Neuron (in vitro differentiated cells): ENCODE data around the gene ARHGEF18.
"Not testable (repeated sequence)": the region's sequence is repeated elsewhere in the genome, so short reads cannot be mapped to it uniquely, and the experiment has no call there.

Experiments
- H2AFZ ChIP-seq: one replicate; pipeline ENCODE4 v1.6.1; 2013; ENCODE audit warnings: low read depth, mild to moderate bottlenecking, inconsistent platforms, low read length, moderate library complexity
- H3K27me3 ChIP-seq: one replicate; pipeline ENCODE4 v1.6.1; 2013; ENCODE audit warnings: low read length; ENCODE audit not compliant: insufficient read depth
- H3K36me3 ChIP-seq: one replicate; pipeline ENCODE4 v1.6.1; 2013; ENCODE audit warnings: low read length; ENCODE audit not compliant: insufficient read depth
- H3K4me1 ChIP-seq: one replicate; pipeline ENCODE4 v1.6.1; 2013; ENCODE audit warnings: low read length; ENCODE audit not compliant: insufficient read depth
- H3K4me3 ChIP-seq: 2 replicates; pipeline ENCODE4 v1.5.1; 2013; ENCODE audit warnings: mild to moderate bottlenecking, low read length, moderate library complexity
- H3K9me3 ChIP-seq: one replicate; pipeline ENCODE4 v1.6.1; 2013; ENCODE audit warnings: low read length

ARHGEF18 gene

GRCh38 chr19:7333198-7334118 lies 15.3 kb upstream of the ARHGEF18 start:
- Histone ChIP-seq H3K9me3 (no peaks in the 10 kb centered on the region), H3K4me1 (no peaks in the 10 kb centered on the region), H3K36me3 (no peaks in the 10 kb centered on the region), H3K27me3 (no peaks in the 10 kb centered on the region), H3K4me3 (no peak overlapping the region), H2AFZ (no peak overlapping the region)

DNA sequence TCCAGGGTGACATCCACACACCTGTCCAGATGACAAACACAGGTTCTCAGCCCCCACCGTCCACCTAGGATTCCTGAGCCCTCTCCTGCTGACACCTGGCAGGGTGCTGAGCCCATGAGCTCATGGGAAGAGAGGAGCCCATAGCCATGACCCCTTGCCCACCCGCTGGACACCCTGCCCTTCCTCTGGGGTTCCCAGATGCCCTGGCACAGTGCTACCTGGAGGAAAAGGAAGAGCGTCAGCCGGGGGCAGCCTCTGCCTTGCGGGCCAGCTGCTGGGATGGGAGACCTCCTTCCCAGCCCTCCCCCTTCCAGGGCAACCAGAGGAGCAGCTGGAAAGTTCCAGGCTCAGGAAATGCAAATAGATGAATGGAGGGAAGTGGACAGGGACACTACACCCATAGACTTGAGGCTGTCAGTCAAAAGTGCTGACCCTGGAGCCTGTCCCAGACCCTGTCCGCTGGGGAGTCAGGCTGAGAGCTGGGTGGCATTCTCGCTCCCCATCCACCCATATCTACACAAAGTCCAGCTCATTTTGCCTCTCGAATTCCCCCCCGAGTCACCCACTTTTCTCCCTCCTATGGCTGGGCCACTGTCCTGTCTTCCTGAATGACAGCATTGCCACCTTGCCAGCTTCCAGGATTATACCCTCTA lies 12.3 kb upstream of the ARHGEF18 start:
- Histone ChIP-seq H3K36me3 (no peaks in the 10 kb centered on the region), H3K4me3 (no peak overlapping the region), H2AFZ (no peak overlapping the region), H3K4me1 (no peaks in the 10 kb centered on the region), H3K9me3 (no peaks in the 10 kb centered on the region), H3K27me3 (no peaks in the 10 kb centered on the region)

DNA sequence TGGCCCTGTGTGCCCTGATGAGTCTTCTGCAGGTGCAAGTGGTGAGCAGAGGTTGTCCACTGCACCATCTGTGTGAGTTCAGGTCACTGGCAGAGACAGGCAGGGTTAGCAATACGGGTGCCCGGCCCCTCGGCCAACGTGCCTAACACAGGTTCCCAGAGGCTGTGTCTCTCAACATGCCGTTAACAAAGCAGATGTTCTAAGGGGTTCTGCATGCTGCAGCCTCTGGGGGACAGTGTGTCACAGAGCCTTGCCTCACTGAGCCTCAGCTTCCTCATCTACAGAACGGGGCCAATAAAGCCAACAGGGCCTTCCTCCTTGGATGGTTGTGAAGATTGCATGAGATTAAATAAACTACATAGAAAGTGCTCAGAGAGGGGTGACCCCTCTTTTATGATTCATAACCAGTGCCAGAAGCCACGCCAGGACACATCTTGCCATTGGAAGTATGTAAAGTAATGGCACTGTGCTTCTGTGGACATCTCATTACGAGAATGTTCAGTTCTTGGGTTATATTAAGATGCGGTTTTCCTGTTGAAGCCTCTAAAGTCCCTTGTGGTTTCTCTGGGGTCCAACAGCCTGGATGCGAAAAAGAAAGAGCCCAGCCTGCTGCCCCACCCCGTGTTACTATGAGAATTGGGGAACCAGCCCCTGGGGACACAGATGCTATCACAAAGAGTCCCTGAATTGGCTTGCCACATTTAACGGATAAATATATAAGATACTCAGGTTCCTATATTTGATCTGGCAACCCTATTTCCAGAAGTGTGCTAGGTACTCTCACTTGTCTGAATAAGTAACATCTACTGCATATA lies 11.2 kb upstream of the ARHGEF18 start:
- Histone ChIP-seq H3K4me1 (no peaks in the 10 kb centered on the region), H2AFZ (no peak overlapping the region), H3K4me3 (no peak overlapping the region), H3K9me3 (no peaks in the 10 kb centered on the region), H3K27me3 (no peaks in the 10 kb centered on the region), H3K36me3 (no peaks in the 10 kb centered on the region)

DNA sequence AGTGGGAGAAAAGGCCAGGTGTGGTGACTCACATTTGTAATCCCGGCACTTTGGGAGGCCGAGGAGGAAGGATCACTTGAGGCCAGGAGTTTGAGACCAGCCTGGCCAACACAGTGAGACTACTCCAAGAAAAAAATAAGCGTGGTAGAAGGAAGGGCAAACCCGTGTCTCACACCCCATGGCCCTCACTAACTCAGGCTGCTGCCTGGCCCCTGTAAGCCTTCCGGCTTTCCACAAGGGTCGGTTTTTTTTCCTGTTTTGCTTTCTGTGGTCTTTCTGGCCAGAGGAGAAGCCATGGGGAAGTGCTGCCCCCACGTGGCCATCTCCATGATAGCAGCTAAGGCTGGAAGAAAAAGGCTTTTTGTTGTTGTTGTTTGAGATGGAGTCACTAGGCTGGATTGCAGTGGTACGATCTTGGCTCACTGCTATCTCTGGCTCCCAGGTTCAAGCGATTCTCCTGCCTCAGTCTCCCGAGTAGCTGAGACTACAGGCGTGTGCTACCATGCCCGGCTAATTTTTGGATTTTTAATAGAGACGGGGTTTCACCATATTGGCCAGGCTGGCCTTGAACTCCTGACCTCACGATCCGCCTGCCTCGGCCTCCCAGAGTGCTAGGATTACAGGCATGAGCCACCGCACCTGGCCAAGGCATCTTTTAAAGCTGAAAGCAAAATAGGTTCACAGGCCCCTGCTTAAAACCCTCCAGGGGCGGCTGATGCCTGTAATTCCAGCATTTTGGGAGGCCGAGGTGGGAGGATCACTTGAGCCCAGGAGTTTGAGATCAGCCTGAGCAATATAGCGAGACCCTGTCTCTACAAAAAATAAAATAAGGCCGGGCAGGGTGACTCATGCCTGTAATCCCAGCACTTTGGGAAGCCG lies 7.5 kb upstream of the ARHGEF18 start:
- no peaks in the 10 kb centered on the region for H3K4me1 ChIP-seq
- no peaks in the 10 kb centered on the region for H3K27me3 ChIP-seq
- no peaks in the 10 kb centered on the region for H3K36me3 ChIP-seq
- no peak overlapping the region for H3K4me3 ChIP-seq
- H3K9me3 ChIP-seq, result no peaks in the 10 kb centered on the region
- no peak overlapping the region for H2AFZ ChIP-seq

DNA sequence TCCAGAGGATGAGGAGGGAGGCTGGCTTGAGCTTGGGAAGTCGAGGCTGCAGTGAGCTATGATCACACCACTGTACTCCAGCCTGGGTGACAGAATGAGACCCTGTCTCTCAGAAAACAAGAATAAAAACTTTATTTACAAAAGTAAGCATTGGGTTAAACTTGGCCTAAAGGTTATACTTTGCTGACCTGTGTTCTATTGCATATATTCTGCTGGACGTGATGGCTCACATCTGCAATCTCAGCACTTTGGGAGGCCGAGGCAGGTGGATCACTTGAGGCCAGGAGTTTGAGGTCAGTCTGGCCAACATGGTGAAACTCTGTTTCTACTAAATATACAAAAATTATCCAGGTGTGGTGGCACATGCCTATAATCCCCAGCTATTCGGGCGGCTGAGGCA lies 6.6 kb upstream of the ARHGEF18 start:
- no peaks in the 10 kb centered on the region for H3K27me3 ChIP-seq
- H3K36me3 ChIP-seq, result no peaks in the 10 kb centered on the region
- no peaks in the 10 kb centered on the region for H3K9me3 ChIP-seq
- H3K4me1 ChIP-seq, result no peaks in the 10 kb centered on the region
- H2AFZ ChIP-seq, result no peak overlapping the region
- no peak overlapping the region for H3K4me3 ChIP-seq

DNA sequence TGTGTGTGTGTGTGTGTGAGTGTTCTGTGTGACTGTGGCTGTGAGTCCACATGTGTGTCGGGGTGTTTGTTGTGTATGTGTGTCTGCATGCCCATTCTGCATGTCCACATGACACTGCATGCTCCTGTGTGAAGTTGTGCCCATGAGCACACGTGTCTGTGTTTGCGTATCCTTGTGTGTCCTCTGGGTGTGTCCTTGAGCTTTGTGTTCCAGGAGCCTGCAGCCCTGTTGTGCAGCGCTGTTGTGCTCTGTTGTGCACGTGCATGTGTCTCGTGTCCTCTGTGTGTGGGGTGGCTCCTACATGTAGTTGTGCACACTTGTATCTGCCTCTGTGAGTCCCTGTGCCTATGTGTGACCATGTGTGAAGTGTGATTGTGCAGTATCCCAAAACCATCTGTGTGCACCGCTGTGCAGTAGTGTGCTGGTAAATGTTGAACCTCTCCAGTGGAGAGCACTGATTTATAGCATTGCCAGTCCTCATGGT lies 2.2 kb upstream of the ARHGEF18 start:
- H3K36me3 ChIP-seq, result no peaks in the 10 kb centered on the region
- H3K4me3 ChIP-seq, result no peak overlapping the region
- H3K27me3 ChIP-seq, result no peaks in the 10 kb centered on the region
- no peak overlapping the region for H2AFZ ChIP-seq
- no peaks in the 10 kb centered on the region for H3K9me3 ChIP-seq
- no peaks in the 10 kb centered on the region for H3K4me1 ChIP-seq

- H3K4me3 ChIP-seq, H3K4me1 ChIP-seq, H3K27me3 ChIP-seq, H2AFZ ChIP-seq, H3K9me3 ChIP-seq, H3K36me3 ChIP-seq: not testable (repeated sequence)
Measured at GRCh38 chr19:7346997-7347396, 1.7 kb upstream of the ARHGEF18 start.

- no peak overlapping the region for H3K4me3 ChIP-seq
- H3K36me3 ChIP-seq, result no peaks in the 10 kb centered on the region
- H2AFZ ChIP-seq, result no peak overlapping the region
- H3K27me3 ChIP-seq, result no peaks in the 10 kb centered on the region
- H3K4me1 ChIP-seq, result no peaks in the 10 kb centered on the region
- peaks cover 3% of the 10 kb centered on the region for H3K9me3 ChIP-seq
Measured at GRCh38 chr19:7349231-7349591, 474 bp downstream of the ARHGEF18 start.

DNA sequence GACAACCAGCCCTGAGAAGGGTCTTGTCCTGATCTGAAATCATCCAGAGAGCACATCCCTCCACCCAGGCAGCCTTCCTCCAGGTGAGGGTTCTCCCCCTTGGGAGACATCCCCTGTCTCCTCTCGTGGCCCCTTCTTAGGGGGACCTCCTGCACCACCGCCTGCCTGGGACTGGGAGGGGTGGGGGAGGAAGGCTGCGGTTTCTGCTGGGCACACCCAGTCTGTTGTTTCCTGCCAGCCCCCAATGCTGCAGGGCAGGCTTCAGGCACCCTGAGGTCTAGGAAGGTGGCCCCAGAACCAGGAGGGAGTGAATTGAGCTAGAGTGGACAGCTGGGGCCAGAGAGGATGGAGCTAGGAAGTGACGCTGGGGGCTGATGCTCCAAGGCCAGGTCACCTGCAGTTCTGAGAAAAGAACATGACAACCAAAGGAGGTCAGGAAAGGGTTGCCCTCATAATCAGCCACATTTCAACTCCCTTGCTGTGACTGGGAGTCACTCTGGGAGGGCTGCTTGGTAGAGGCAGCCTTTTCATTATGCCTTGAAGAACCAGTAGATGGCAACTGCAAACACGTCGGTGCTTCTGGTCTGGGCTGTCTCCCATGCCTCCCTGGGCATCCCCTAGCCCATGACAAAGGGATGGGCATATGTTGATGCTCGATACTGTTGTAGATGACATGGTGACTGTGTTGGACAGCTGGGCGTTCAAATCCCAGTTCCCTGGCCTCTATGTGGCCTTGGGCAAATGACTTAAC lies 1.4 kb downstream of the ARHGEF18 start:
- Histone ChIP-seq H3K4me1 (no peaks in the 10 kb centered on the region), H2AFZ (no peak overlapping the region), H3K27me3 (no peaks in the 10 kb centered on the region), H3K4me3 (no peak overlapping the region), H3K36me3 (no peaks in the 10 kb centered on the region), H3K9me3 (peaks cover 3% of the 10 kb centered on the region)

- Histone ChIP-seq H3K27me3 (no peaks in the 10 kb centered on the region), H3K36me3 (no peaks in the 10 kb centered on the region), H3K9me3 (peaks cover 3% of the 10 kb centered on the region), H3K4me1 (no peaks in the 10 kb centered on the region), H3K4me3 (no peak overlapping the region), H2AFZ (no peak overlapping the region)
Measured at GRCh38 chr19:7351861-7352260, 3.1 kb downstream of the ARHGEF18 start.

DNA sequence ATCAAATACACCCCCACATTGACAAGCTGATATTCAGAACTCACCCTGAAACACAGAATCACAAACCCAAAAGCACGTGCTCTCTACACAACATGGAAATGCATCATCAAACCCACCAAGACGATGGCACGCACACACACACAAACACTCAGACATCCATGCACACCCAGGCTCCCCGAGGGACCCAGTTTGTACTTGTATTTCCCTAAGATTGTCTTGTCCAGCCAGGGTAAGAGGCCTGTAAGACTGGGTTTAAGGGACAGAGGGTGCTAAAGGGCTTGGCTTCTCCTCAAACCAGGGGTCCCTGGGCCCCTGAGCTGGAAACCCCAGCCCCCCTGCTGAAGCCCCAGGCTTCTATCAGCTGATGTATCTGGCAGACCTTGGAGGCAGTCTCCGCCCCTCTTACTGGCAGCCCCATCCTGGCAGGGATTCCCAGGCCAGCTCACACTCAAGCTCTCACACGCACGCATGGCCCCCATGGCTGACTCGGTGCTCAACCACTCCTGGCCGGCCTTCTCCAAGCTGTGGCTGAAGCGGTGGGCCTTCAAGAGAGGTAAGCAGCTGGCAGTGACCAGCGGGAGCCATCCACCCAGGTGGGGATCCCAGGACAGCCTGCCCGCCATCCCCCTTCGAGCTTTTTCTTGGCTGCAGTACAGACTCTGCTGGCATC lies 6.5 kb downstream of the ARHGEF18 start:
- Histone ChIP-seq H3K4me1 (no peaks in the 10 kb centered on the region), H2AFZ (no peak overlapping the region), H3K9me3 (peaks cover 3% of the 10 kb centered on the region), H3K27me3 (no peaks in the 10 kb centered on the region), H3K4me3 (no peak overlapping the region), H3K36me3 (no peaks in the 10 kb centered on the region)
